Measurements from ENCODE around the gene KARS1.

KARS1 gene

GRCh38 chr16:75588716-75589115, 58.7 kb downstream of the KARS1 start:
- no peak for DNase-seq
- TF ChIP-seq GATA1 (IDR thresholded peaks at IDR 0.05; ENCODE audit: low read depth, low read length) (no peak), POLR2A (IDR thresholded peaks at IDR 0.05; ENCODE audit: low read length) (no peak)

GRCh38 chr16:75584108-75584507, 63.4 kb downstream of the KARS1 start:
- TF ChIP-seq GATA1 (IDR thresholded peaks at IDR 0.05; ENCODE audit: low read depth, low read length) (no peak), POLR2A (IDR thresholded peaks at IDR 0.05; ENCODE audit: low read length) (no peak)
- DNase-seq: no peak

GRCh38 chr16:75579281-75579834, 68.1 kb downstream of the KARS1 start:
- TF ChIP-seq POLR2A (IDR thresholded peaks at IDR 0.05; ENCODE audit: low read length) (no peak), GATA1 (IDR thresholded peaks at IDR 0.05; ENCODE audit: low read depth, low read length) (no peak)
- no peak for DNase-seq

- no peak for TF ChIP-seq POLR2A (IDR thresholded peaks at IDR 0.05; ENCODE audit: low read length)
- TF ChIP-seq GATA1 (IDR thresholded peaks at IDR 0.05; ENCODE audit: low read depth, low read length): no peak
- DNase-seq: peak in 1 of 2 experiments; percentile 55
These were observed 68.7 kb downstream of the KARS1 start for GRCh38 chr16:75578725-75579124.

GRCh38 chr16:75578212-75578611, 69.3 kb downstream of the KARS1 start:
- TF ChIP-seq GATA1 (IDR thresholded peaks at IDR 0.05; ENCODE audit: low read depth, low read length) (no peak), POLR2A (IDR thresholded peaks at IDR 0.05; ENCODE audit: low read length) (no peak)
- DNase-seq: peak; percentile 79 to 86
